Activated naive CD4-positive, alpha-beta T cell (primary cell): ENCODE data around the gene CPA5.
"Not testable (repeated sequence)": the region's sequence is repeated elsewhere in the genome, so short reads cannot be mapped to it uniquely, and the experiment has no call there.

Experiments used
- DNase-seq, 4 experiments: peaks; one replicate each; lab custom pipeline; 2025; lab: John Stamatoyannopoulos, UW

The CPA5 gene

GRCh38 chr7:130359276-130359857 lies 14.8 kb downstream of the CPA5 start:
- no peak for DNase-seq

GRCh38 chr7:130360518-130360917 lies 15.9 kb downstream of the CPA5 start:
- no peak for DNase-seq

GRCh38 chr7:130361681-130362080 lies 17.1 kb downstream of the CPA5 start:
- DNase-seq, result no peak

- no peak for DNase-seq
Measured at GRCh38 chr7:130362251-130362816, 17.7 kb downstream of the CPA5 start.

- DNase-seq, result no peak
Measured at GRCh38 chr7:130363026-130363847, 18.6 kb downstream of the CPA5 start.

GRCh38 chr7:130364451-130364850 lies 19.8 kb downstream of the CPA5 start:
- DNase-seq, result no peak

- no peak for DNase-seq
Measured at GRCh38 chr7:130365088-130365487, 20.5 kb downstream of the CPA5 start.

- no peak for DNase-seq
Measured at GRCh38 chr7:130365511-130366441, 21.2 kb downstream of the CPA5 start.

- DNase-seq, result no peak
Measured at GRCh38 chr7:130366564-130366963, 21.9 kb downstream of the CPA5 start.

GRCh38 chr7:130367088-130367755 lies 22.6 kb downstream of the CPA5 start:
- peak in 1 of 4 experiments; percentile 6 for DNase-seq

- no peak for DNase-seq
Measured at GRCh38 chr7:130367836-130368746, 23.5 kb downstream of the CPA5 start.

GRCh38 chr7:130369110-130369711 lies 24.6 kb downstream of the CPA5 start:
- DNase-seq, result no peak

GRCh38 chr7:130369831-130370550 lies 25.4 kb downstream of the CPA5 start:
- no peak for DNase-seq

- no peak for DNase-seq
Measured at GRCh38 chr7:130371046-130371445, 26.4 kb downstream of the CPA5 start.

GRCh38 chr7:130372402-130373165 lies 28.0 kb downstream of the CPA5 start:
- DNase-seq, result no peak

GRCh38 chr7:130374507-130374906 lies 29.9 kb downstream of the CPA5 start:
- no peak for DNase-seq

- DNase-seq, result not testable (repeated sequence)
Measured at GRCh38 chr7:130376461-130376860, 31.8 kb downstream of the CPA5 start.

GRCh38 chr7:130377178-130377577 lies 32.6 kb downstream of the CPA5 start:
- DNase-seq, result no peak

- no peak for DNase-seq
Measured at GRCh38 chr7:130379019-130379418, 34.4 kb downstream of the CPA5 start.
